ENCODE data around the gene GTPBP3. TPM values are rescaled to one million over a fixed set of nuclear protein-coding genes. Genes with fewer than 3 reads are reported as not detected.

GTPBP3 gene
- total RNA-seq, 1 experiment from 2014 or later = 35.3 TPM

- Histone ChIP-seq H3K4me3 (ENCODE audit: low read depth in 2 of 2, low read length in 2 of 2) (no peak overlapping the region), H3K36me3 (ENCODE audit: control insufficient read depth, insufficient read depth, low read length) (no peaks in the 10 kb centered on the region), H3K9me3 (ENCODE audit: control insufficient read depth, insufficient read depth, low read depth, low read length) (no peaks in the 10 kb centered on the region), H3K27me3 (ENCODE audit: control insufficient read depth, insufficient read depth, low read length) (no peaks in the 10 kb centered on the region), H3K27ac (ENCODE audit: low read length) (no peak overlapping the region), H3K4me1 (ENCODE audit: control insufficient read depth, insufficient read depth, low read length) (no peaks in the 10 kb centered on the region)
- TF ChIP-seq TCF7L2 (IDR thresholded peaks at IDR 0.05; ENCODE audit: low read depth, low read length) (no peak), POLR2AphosphoS5 (IDR thresholded peaks at IDR 0.05; ENCODE audit: low read depth, low read length) (no peak), CTCF (IDR thresholded peaks at IDR 0.05) (no peak), SIN3A (IDR thresholded peaks at IDR 0.05; ENCODE audit: borderline replicate concordance, insufficient read depth, low read depth, low read length) (no peak), REST (IDR thresholded peaks at IDR 0.05; ENCODE audit: insufficient read depth in 1 of 2, low read depth in 2 of 2, low read length in 1 of 2) (no peak)
- ATAC-seq = no peak
- no TSS peak for BruUV-seq (replicated peaks)
- in situ Hi-C loops (cut with HindIII; ENCODE audit: low pct_unique_long_range_greater_than_20kb, low sequenced_read_pairs) = no loop called here
- DNase-seq (ENCODE audit: low read depth, low spot score) = no peak
- ChIA-PET POLR2A (no interaction called here), CTCF (no interaction called here)
- intact Hi-C loops (cut with micrococcal nuclease; ENCODE audit: unreplicated experiment) = no loop called here
Measured at GRCh38 chr19:17320435-17320834, 16.9 kb upstream of the GTPBP3 start.

- no peak overlapping the region for H3K27ac ChIP-seq (ENCODE audit: low read length)
- CTCF ChIA-PET = interaction anchor here (0.6 kb wide), 1 partner anchor 77 kb away, joined by 3 read pairs; no protein-coding TSS in a partner anchor
Measured at GRCh38 chr19:17321655-17322489, 15.5 kb upstream of the GTPBP3 start.

More at GRCh38 chr19:17321655-17322489, 15.5 kb upstream of the GTPBP3 start:
- in situ Hi-C loops (cut with HindIII; ENCODE audit: low pct_unique_long_range_greater_than_20kb, low sequenced_read_pairs) (no loop called here), intact Hi-C loops (cut with micrococcal nuclease; ENCODE audit: unreplicated experiment) (no loop called here)
- H3K4me1 ChIP-seq (ENCODE audit: control insufficient read depth, insufficient read depth, low read length) = no peaks in the 10 kb centered on the region
- H3K36me3 ChIP-seq (ENCODE audit: control insufficient read depth, insufficient read depth, low read length) = no peaks in the 10 kb centered on the region
- H3K9me3 ChIP-seq (ENCODE audit: control insufficient read depth, insufficient read depth, low read depth, low read length) = no peaks in the 10 kb centered on the region
- POLR2A ChIA-PET = no interaction called here
- peak; percentile 31 for ATAC-seq
- no TSS peak for BruUV-seq (replicated peaks)
- TF ChIP-seq CTCF (IDR thresholded peaks at IDR 0.05) (no peak), REST (IDR thresholded peaks at IDR 0.05; ENCODE audit: insufficient read depth in 1 of 2, low read depth in 2 of 2, low read length in 1 of 2) (no peak), TCF7L2 (IDR thresholded peaks at IDR 0.05; ENCODE audit: low read depth, low read length) (no peak), SIN3A (IDR thresholded peaks at IDR 0.05; ENCODE audit: borderline replicate concordance, insufficient read depth, low read depth, low read length) (no peak), POLR2AphosphoS5 (IDR thresholded peaks at IDR 0.05; ENCODE audit: low read depth, low read length) (no peak)
- no peaks in the 10 kb centered on the region for H3K27me3 ChIP-seq (ENCODE audit: control insufficient read depth, insufficient read depth, low read length)
- H3K4me3 ChIP-seq (ENCODE audit: low read depth in 2 of 2, low read length in 2 of 2) = no peak overlapping the region
- no peak for DNase-seq (ENCODE audit: low read depth, low spot score)

All from Panc1 (cell line).